Osteoblast (primary cell): Measurements from ENCODE around the gene BMX. TPM values are rescaled to one million over a fixed set of nuclear protein-coding genes. Genes with fewer than 3 reads are reported as not detected.

Experiments
- DNase-seq: peaks from one replicate; pipeline ENCODE4 v3.0.0; 2011; ENCODE audit warnings: low spot score, mixed read lengths; ENCODE audit not compliant: insufficient read length; ENCODE audit errors: missing footprints
- H2AFZ ChIP-seq: 2 replicates; pipeline ENCODE4 v1.6.0; 2011; ENCODE audit warnings: mild to moderate bottlenecking, low read length
- H3K27ac ChIP-seq: 2 replicates; pipeline ENCODE4 v1.5.1; 2011; ENCODE audit warnings: mild to moderate bottlenecking, low read depth, low read length, moderate library complexity
- H3K27me3 ChIP-seq: 2 replicates; pipeline ENCODE4 v1.6.0; 2012; ENCODE audit warnings: mild to moderate bottlenecking, control low read depth, inconsistent platforms, low read length, moderate library complexity; ENCODE audit not compliant: insufficient read depth
- H3K36me3 ChIP-seq: 2 replicates; pipeline ENCODE4 v1.5.1; 2011; ENCODE audit warnings: mild to moderate bottlenecking, low read length, control low read depth, moderate library complexity; ENCODE audit not compliant: insufficient read depth
- H3K4me1 ChIP-seq: 2 replicates; pipeline ENCODE4 v1.5.1; 2011; ENCODE audit warnings: mild to moderate bottlenecking, low read length, control low read depth, moderate library complexity; ENCODE audit not compliant: insufficient read depth
- H3K4me2 ChIP-seq: 2 replicates; pipeline ENCODE4 v1.6.0; 2011; ENCODE audit warnings: mild to moderate bottlenecking, low read length; ENCODE audit not compliant: insufficient read depth
- H3K4me3 ChIP-seq: fragments of 200-600 bp; sonication (generic); 3 replicates; pipeline ENCODE4 v1.5.1; 2012; ENCODE audit warnings: mild to moderate bottlenecking, low read length, inconsistent platforms; ENCODE audit not compliant: insufficient read depth
- H3K79me2 ChIP-seq: 2 replicates; pipeline ENCODE4 v1.6.0; 2012; ENCODE audit warnings: mild to moderate bottlenecking, low read length, control low read depth, inconsistent platforms; ENCODE audit not compliant: insufficient read depth
- H3K9me3 ChIP-seq: 2 replicates; pipeline ENCODE4 v1.5.1; 2011; ENCODE audit warnings: low read depth, low read length, control low read depth
- H4K20me1 ChIP-seq: 2 replicates; pipeline ENCODE4 v1.6.0; 2012; ENCODE audit warnings: mild to moderate bottlenecking, low read length, control low read depth; ENCODE audit not compliant: insufficient read depth
- CTCF ChIP-seq: IDR thresholded peaks from 2 replicates; pipeline ENCODE4 v1.5.1; 2011; ENCODE audit warnings: mild to moderate bottlenecking, low read depth, low read length, moderate library complexity; ENCODE audit errors: extremely low read depth
- total RNA-seq: library from RNA; depleted of rRNA; stranded (reverse); fragments of >200 nt; gene quantifications from 2 replicates; pipeline ENCODE4 v1.2.3, GENCODE V29; 2012

BMX gene
- total RNA-seq, 1 donor: not detected

GRCh38 chrX:15600049-15600448 is 99.4 kb downstream of the BMX start:
- no peaks in the 10 kb centered on the region for H3K9me3 ChIP-seq
- DNase-seq: no peak
- no peaks in the 10 kb centered on the region for H3K4me1 ChIP-seq
- no peak overlapping the region for H3K27ac ChIP-seq
- no peaks in the 10 kb centered on the region for H3K36me3 ChIP-seq
- TF ChIP-seq CTCF: no peak
- H4K20me1 ChIP-seq: no peaks in the 10 kb centered on the region
- H3K79me2 ChIP-seq: no peaks in the 10 kb centered on the region
- peaks cover 2% of the 10 kb centered on the region for H3K27me3 ChIP-seq
- no peak overlapping the region for H3K4me2 ChIP-seq
- H3K4me3 ChIP-seq: no peak overlapping the region
- no peak overlapping the region for H2AFZ ChIP-seq

GRCh38 chrX:15600745-15601144 is 100.1 kb downstream of the BMX start, which contains the start of gene ACE2:
Gene ACE2, minus strand, starts transcription at chrX:15600960. Its CDS starts 49 bp downstream, at chrX:15600911.
- Histone ChIP-seq H3K79me2 (no peaks in the 10 kb centered on the region), H3K36me3 (no peaks in the 10 kb centered on the region), H3K9me3 (no peaks in the 10 kb centered on the region), H3K27me3 (peaks cover 2% of the 10 kb centered on the region), H3K4me3 (no peak within 1 kb of the TSS), H3K4me2 (no peak within 1 kb of the TSS), H2AFZ (no peak within 1 kb of the TSS), H3K27ac (no peak within 1 kb of the TSS), H3K4me1 (no peaks in the 10 kb centered on the region), H4K20me1 (no peaks in the 10 kb centered on the region)
- TF ChIP-seq CTCF: no peak
- DNase-seq: no peak

- Histone ChIP-seq H2AFZ (no peak overlapping the region), H3K4me1 (no peaks in the 10 kb centered on the region), H3K4me2 (no peak overlapping the region), H4K20me1 (no peaks in the 10 kb centered on the region), H3K79me2 (no peaks in the 10 kb centered on the region), H3K27ac (no peak overlapping the region), H3K4me3 (no peak overlapping the region), H3K9me3 (no peaks in the 10 kb centered on the region), H3K27me3 (no peaks in the 10 kb centered on the region), H3K36me3 (no peaks in the 10 kb centered on the region)
- no peak for TF ChIP-seq CTCF
- DNase-seq: no peak
Measured at GRCh38 chrX:15601932-15602331, 101.3 kb downstream of the BMX start.

- no peak overlapping the region for H2AFZ ChIP-seq
- no peaks in the 10 kb centered on the region for H3K79me2 ChIP-seq
- no peak for TF ChIP-seq CTCF
- no peaks in the 10 kb centered on the region for H3K36me3 ChIP-seq
- H3K4me3 ChIP-seq: no peak overlapping the region
- no peaks in the 10 kb centered on the region for H3K9me3 ChIP-seq
- no peak overlapping the region for H3K4me2 ChIP-seq
- peak; percentile 61 for DNase-seq
- H3K4me1 ChIP-seq: no peaks in the 10 kb centered on the region
- H3K27me3 ChIP-seq: no peaks in the 10 kb centered on the region
- no peak overlapping the region for H3K27ac ChIP-seq
- no peaks in the 10 kb centered on the region for H4K20me1 ChIP-seq
Measured at GRCh38 chrX:15602761-15603160, 102.2 kb downstream of the BMX start.
